ENCODE measurements around the gene GAS2L2.

Gene GAS2L2

GRCh38 chr17:35726953-35727460 lies 26.0 kb downstream of the GAS2L2 start:
- in situ Hi-C loops (cut with MboI; ENCODE audit: low sequenced_read_pairs, unreplicated experiment), result loop anchor here (25.0 kb wide), 2 partner anchors 415 to 565 kb away; no protein-coding TSS in a partner anchor
- DNase-seq (ENCODE audit: low spot score), result no peak
- no peak for TF ChIP-seq CTCF (IDR thresholded peaks at IDR 0.05; ENCODE audit: borderline replicate concordance, control extremely low read depth, extremely low read depth, insufficient read depth, missing control alignments)

- in situ Hi-C loops (cut with MboI; ENCODE audit: low sequenced_read_pairs, unreplicated experiment), result loop anchor here (25.0 kb wide), 2 partner anchors 414 to 564 kb away; no protein-coding TSS in a partner anchor
- TF ChIP-seq CTCF (IDR thresholded peaks at IDR 0.05; ENCODE audit: borderline replicate concordance, control extremely low read depth, extremely low read depth, insufficient read depth, missing control alignments), result no peak
- DNase-seq (ENCODE audit: low spot score), result no peak
Observed at GRCh38 chr17:35726127-35726952, 26.7 kb downstream of the GAS2L2 start.

DNA sequence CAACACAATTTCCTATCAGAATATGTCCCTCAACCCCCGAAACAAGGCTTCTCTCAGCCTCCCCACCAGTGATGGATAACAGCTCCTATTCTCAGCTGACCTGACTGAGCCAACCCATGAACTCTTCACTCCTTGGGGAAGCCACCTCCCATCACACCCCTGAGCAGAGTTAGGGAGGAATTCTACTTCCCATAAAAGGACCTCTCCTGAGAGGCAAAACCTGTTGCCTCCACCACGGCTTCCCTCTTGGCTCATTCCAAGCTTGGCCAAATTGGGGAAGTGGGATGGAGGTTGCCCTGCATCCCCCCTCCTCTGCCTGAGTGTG lies 27.3 kb downstream of the GAS2L2 start:
- in situ Hi-C loops (cut with MboI; ENCODE audit: low sequenced_read_pairs, unreplicated experiment), result loop anchor here (25.0 kb wide), 2 partner anchors 413 to 563 kb away; no protein-coding TSS in a partner anchor
- DNase-seq (ENCODE audit: low spot score), result no peak
- TF ChIP-seq CTCF (IDR thresholded peaks at IDR 0.05; ENCODE audit: borderline replicate concordance, control extremely low read depth, extremely low read depth, insufficient read depth, missing control alignments), result no peak

GRCh38 chr17:35725058-35725457 lies 28.0 kb downstream of the GAS2L2 start:
- no peak for DNase-seq (ENCODE audit: low spot score)
- in situ Hi-C loops (cut with MboI; ENCODE audit: low sequenced_read_pairs, unreplicated experiment), result loop anchor here (25.0 kb wide), 2 partner anchors 413 to 563 kb away; no protein-coding TSS in a partner anchor
- no peak for TF ChIP-seq CTCF (IDR thresholded peaks at IDR 0.05; ENCODE audit: borderline replicate concordance, control extremely low read depth, extremely low read depth, insufficient read depth, missing control alignments)

GRCh38 chr17:35723735-35724134 lies 29.3 kb downstream of the GAS2L2 start:
- no peak for TF ChIP-seq CTCF (IDR thresholded peaks at IDR 0.05; ENCODE audit: borderline replicate concordance, control extremely low read depth, extremely low read depth, insufficient read depth, missing control alignments)
- no peak for DNase-seq (ENCODE audit: low spot score)
- in situ Hi-C loops (cut with MboI; ENCODE audit: low sequenced_read_pairs, unreplicated experiment), result no loop called here

DNA sequence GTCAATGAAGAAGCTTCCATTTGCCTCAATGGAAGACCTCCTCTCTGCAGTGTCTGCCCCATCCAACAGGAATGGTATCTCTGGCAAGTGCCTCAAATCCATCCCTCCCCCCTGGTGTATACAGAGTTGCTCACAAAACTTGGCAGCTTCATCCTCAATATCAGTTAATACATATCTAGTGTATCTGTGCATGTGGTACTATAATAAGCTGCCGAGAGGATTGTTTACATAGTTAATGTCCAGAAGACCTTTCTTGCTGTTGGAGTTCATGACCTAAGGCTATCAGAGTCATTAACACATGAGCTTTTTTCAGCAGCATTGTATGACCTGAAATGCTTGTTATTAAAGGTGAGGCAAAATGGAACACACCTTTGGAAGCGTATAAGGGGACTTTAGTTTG lies 35.6 kb downstream of the GAS2L2 start:
- no peak for TF ChIP-seq CTCF (IDR thresholded peaks at IDR 0.05; ENCODE audit: borderline replicate concordance, control extremely low read depth, extremely low read depth, insufficient read depth, missing control alignments)
- in situ Hi-C loops (cut with MboI; ENCODE audit: low sequenced_read_pairs, unreplicated experiment), result no loop called here
- no peak for DNase-seq (ENCODE audit: low spot score)

Data from GM13976 (cell line).